HG03045 (cell line): ENCODE measurements around the gene RAP1GAP.

Experiments
- ATAC-seq: cut with Tn5 transposase; IDR thresholded peaks from one replicate; pipeline ENCODE4 v1.9.1; 2021; ENCODE audit warnings: mild to moderate bottlenecking, moderate library complexity; ENCODE audit not compliant: unreplicated experiment

Gene RAP1GAP

GRCh38 chr1:21669258-21670058, at the start of gene RAP1GAP:
Gene RAP1GAP (minus strand): TSS chr1:21669357. CDS start chr1:21620032, 49,325 bp downstream.
- no peak for ATAC-seq

- ATAC-seq, result no peak
Measured at GRCh38 chr1:21716169-21716568, 47.0 kb upstream of the RAP1GAP start.

GRCh38 chr1:21707891-21708290, 38.7 kb upstream of the RAP1GAP start:
- no peak for ATAC-seq

GRCh38 chr1:21707086-21707840, 38.1 kb upstream of the RAP1GAP start:
- ATAC-seq, result no peak

- no peak for ATAC-seq
Measured at GRCh38 chr1:21706151-21706835, 37.1 kb upstream of the RAP1GAP start.

- no peak for ATAC-seq
Measured at GRCh38 chr1:21705303-21705980, 36.3 kb upstream of the RAP1GAP start.

- ATAC-seq, result no peak
Measured at GRCh38 chr1:21704145-21704544, 35.0 kb upstream of the RAP1GAP start.

- ATAC-seq, result no peak
Measured at GRCh38 chr1:21703318-21703963, 34.3 kb upstream of the RAP1GAP start.

- ATAC-seq, result no peak
Measured at GRCh38 chr1:21702780-21703179, 33.6 kb upstream of the RAP1GAP start.

GRCh38 chr1:21701401-21701800, 32.2 kb upstream of the RAP1GAP start:
- no peak for ATAC-seq

- no peak for ATAC-seq
Measured at GRCh38 chr1:21700094-21700493, 30.9 kb upstream of the RAP1GAP start.

GRCh38 chr1:21696931-21697330, 27.8 kb upstream of the RAP1GAP start:
- ATAC-seq, result no peak

- ATAC-seq, result no peak
Measured at GRCh38 chr1:21693732-21694131, 24.6 kb upstream of the RAP1GAP start.

- no peak for ATAC-seq
Measured at GRCh38 chr1:21691739-21692138, 22.6 kb upstream of the RAP1GAP start.

- no peak for ATAC-seq
Measured at GRCh38 chr1:21689661-21690372, 20.7 kb upstream of the RAP1GAP start.

- no peak for ATAC-seq
Measured at GRCh38 chr1:21687081-21687529, 17.9 kb upstream of the RAP1GAP start.

- ATAC-seq, result no peak
Measured at GRCh38 chr1:21685946-21686678, 17.0 kb upstream of the RAP1GAP start.

- no peak for ATAC-seq
Measured at GRCh38 chr1:21681426-21681825, 12.3 kb upstream of the RAP1GAP start.

- ATAC-seq, result no peak
Measured at GRCh38 chr1:21680918-21681317, 11.8 kb upstream of the RAP1GAP start.
